Measurements from ENCODE around the gene ZNF813.
"Not testable (repeated sequence)": the region's sequence is repeated elsewhere in the genome, so short reads cannot be mapped to it uniquely, and the experiment has no call there.

The ZNF813 gene

DNA sequence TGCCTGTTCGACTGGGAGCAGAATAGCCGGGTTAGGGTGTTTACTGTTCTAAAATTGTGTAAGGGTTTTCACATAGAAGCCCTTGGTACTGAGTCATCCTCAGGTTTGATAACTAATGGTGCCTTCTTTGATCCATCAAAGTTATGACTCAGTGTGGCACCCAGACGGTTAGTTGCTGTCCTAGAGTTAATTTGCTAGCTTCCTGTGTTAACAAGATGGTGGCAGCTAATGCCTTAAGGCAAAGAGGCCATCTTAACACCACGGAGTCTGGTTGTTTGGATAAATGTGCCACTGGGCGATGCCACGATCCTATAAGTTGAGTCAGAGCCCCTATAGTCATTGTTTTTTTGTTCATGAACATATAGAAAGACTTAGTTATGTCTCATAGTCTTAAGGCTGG, 7.9 kb downstream of the ZNF813 start:
- not testable (repeated sequence) for H4K20me1 ChIP-seq (ENCODE audit: insufficient read depth, low read length); H2AFZ ChIP-seq (ENCODE audit: low read length); H3K4me3 ChIP-seq (ENCODE audit: low read length); H3K79me2 ChIP-seq (ENCODE audit: low read length); H3K4me1 ChIP-seq (ENCODE audit: low read length); H3K27me3 ChIP-seq (replicated peaks; ENCODE audit: insufficient read depth, low read length); H3K4me2 ChIP-seq (ENCODE audit: low read depth, low read length); H3K9me3 ChIP-seq (replicated peaks; ENCODE audit: insufficient read depth, low read length); H3K36me3 ChIP-seq (replicated peaks; ENCODE audit: insufficient read depth, low read length); H3F3A ChIP-seq (ENCODE audit: insufficient read depth, low read length); H3K9me2 ChIP-seq (replicated peaks; ENCODE audit: insufficient read depth, low read length); DNase-seq; H3K9ac ChIP-seq (ENCODE audit: low read length); H3K27ac ChIP-seq (ENCODE audit: low read length)

DNA sequence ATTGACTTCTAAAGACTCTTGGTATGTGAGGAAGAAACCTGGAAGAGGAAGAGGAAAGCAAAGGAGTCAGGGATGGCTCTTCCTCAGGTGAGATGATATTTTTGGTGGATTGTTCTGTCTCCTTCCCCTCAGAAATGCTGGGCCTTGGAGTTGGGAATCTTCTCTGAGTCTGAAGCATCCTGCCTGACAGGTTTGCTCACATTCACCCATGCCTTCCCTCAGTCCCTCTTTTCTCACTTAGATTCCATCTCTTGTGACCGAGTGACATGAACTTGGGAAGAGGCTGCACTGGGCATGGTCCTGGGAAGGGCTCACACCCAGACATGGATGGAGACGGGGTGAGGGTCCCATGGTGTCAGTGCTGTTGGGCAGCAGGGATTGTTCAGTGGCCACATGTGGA, 16.2 kb downstream of the ZNF813 start:
- H3K36me3 ChIP-seq (replicated peaks; ENCODE audit: insufficient read depth, low read length), result not testable (repeated sequence)

DNA sequence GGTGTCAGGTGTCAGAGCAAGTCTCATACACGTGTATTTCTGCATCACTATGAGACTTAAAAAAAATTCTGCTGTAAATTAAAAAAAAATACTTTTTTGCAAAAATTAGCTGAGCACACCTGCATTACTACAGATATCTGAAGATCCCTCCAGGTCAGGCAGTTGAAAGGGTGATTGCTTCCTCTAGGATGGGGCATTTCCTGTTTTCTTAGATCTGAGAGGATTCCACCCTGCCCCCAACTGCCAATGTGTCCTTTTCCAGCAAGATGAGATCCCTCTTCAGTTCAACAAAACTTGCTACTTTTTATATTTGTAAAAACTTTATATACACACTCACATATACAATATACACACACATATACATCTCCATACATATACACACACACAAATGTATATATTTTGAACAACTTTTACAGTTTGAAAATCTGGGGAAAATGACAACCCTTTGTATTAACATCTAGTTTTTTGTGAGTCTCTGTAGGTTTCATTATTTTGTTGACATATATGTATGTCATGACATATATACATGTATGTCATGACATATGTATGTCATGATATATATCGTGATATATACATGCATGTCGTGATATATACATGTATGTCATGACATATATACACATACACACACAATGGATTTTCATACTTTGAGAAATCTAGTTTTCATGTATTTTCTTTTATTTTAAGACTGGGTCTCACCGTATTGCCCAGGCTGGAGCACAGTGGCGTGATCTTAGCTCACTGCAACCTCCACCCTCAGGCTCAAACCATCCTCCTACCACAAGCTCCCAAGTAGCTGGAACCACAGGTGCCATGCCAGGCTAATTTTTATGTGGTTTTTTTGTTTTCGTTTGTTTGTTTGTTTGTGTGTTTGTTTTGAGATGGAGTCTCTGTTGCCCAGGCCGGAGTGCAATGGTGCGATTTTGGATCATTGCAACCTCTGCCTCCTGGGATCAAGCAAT, 17.8 kb downstream of the ZNF813 start:
- Histone ChIP-seq H3F3A (ENCODE audit: insufficient read depth, low read length) (no peaks in the 10 kb centered on the region), H3K9ac (ENCODE audit: low read length) (no peak overlapping the region), H3K27ac (ENCODE audit: low read length) (no peak overlapping the region), H3K4me1 (ENCODE audit: low read length) (no peaks in the 10 kb centered on the region), H3K9me2 (replicated peaks; ENCODE audit: insufficient read depth, low read length) (no peaks in the 10 kb centered on the region), H3K79me2 (ENCODE audit: low read length) (no peaks in the 10 kb centered on the region), H3K36me3 (replicated peaks; ENCODE audit: insufficient read depth, low read length) (no peaks in the 10 kb centered on the region), H4K20me1 (ENCODE audit: insufficient read depth, low read length) (no peaks in the 10 kb centered on the region), H2AFZ (ENCODE audit: low read length) (no peak overlapping the region), H3K9me3 (replicated peaks; ENCODE audit: insufficient read depth, low read length) (no peaks in the 10 kb centered on the region), H3K4me2 (ENCODE audit: low read depth, low read length) (no peak overlapping the region), H3K27me3 (replicated peaks; ENCODE audit: insufficient read depth, low read length) (no peaks in the 10 kb centered on the region), H3K4me3 (ENCODE audit: low read length) (no peak overlapping the region)
- DNase-seq, result no peak
- TF ChIP-seq EZH2 (optimal IDR thresholded peaks at IDR 0.05; ENCODE audit: low read depth, low read length), result no peak
- TF ChIP-seq, protein P1, sequence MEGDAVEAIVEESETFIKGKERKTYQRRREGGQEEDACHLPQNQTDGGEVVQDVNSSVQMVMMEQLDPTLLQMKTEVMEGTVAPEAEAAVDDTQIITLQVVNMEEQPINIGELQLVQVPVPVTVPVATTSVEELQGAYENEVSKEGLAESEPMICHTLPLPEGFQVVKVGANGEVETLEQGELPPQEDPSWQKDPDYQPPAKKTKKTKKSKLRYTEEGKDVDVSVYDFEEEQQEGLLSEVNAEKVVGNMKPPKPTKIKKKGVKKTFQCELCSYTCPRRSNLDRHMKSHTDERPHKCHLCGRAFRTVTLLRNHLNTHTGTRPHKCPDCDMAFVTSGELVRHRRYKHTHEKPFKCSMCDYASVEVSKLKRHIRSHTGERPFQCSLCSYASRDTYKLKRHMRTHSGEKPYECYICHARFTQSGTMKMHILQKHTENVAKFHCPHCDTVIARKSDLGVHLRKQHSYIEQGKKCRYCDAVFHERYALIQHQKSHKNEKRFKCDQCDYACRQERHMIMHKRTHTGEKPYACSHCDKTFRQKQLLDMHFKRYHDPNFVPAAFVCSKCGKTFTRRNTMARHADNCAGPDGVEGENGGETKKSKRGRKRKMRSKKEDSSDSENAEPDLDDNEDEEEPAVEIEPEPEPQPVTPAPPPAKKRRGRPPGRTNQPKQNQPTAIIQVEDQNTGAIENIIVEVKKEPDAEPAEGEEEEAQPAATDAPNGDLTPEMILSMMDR (IDR thresholded peaks at IDR 0.05; ENCODE audit: low read length), result no peak
- TF ChIP-seq EZH2phosphoT487 (IDR thresholded peaks at IDR 0.05; ENCODE audit: low read length), result no peak

More for the DNA sequence above, 16.2 kb downstream of the ZNF813 start:
- not testable (repeated sequence) for H3K4me1 ChIP-seq (ENCODE audit: low read length); H2AFZ ChIP-seq (ENCODE audit: low read length); H3K27ac ChIP-seq (ENCODE audit: low read length); H3K4me3 ChIP-seq (ENCODE audit: low read length); H4K20me1 ChIP-seq (ENCODE audit: insufficient read depth, low read length); H3K27me3 ChIP-seq (replicated peaks; ENCODE audit: insufficient read depth, low read length); H3K9me2 ChIP-seq (replicated peaks; ENCODE audit: insufficient read depth, low read length); DNase-seq; H3K9ac ChIP-seq (ENCODE audit: low read length); H3K9me3 ChIP-seq (replicated peaks; ENCODE audit: insufficient read depth, low read length); H3K4me2 ChIP-seq (ENCODE audit: low read depth, low read length); H3K79me2 ChIP-seq (ENCODE audit: low read length); H3F3A ChIP-seq (ENCODE audit: insufficient read depth, low read length)

DNA sequence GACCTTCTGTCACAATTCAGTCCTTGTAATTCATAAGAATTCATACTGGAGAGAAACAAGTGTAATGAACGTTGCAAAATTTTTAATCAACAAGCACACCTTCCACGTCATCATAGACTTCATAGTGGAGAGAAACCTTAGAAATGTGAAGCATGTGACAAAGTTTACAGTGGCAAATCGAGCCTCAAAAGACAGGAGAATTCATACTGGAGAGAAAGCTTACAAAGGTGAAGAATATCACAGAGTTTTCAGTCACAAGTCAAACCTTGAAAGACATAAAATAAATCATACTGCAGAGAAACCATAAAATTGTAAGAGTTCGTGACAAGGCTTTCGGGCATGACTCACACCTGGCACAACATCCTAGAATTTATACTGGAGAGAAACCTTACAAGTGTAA, 24.6 kb downstream of the ZNF813 start:
- Histone ChIP-seq H2AFZ (ENCODE audit: low read length) (no peak overlapping the region), H3K9me2 (replicated peaks; ENCODE audit: insufficient read depth, low read length) (no peaks in the 10 kb centered on the region), H3K4me3 (ENCODE audit: low read length) (no peak overlapping the region), H3K4me1 (ENCODE audit: low read length) (no peaks in the 10 kb centered on the region), H3K9ac (ENCODE audit: low read length) (no peak overlapping the region), H3K9me3 (replicated peaks; ENCODE audit: insufficient read depth, low read length) (no peaks in the 10 kb centered on the region), H3F3A (ENCODE audit: insufficient read depth, low read length) (no peaks in the 10 kb centered on the region), H3K27ac (ENCODE audit: low read length) (no peak overlapping the region), H3K4me2 (ENCODE audit: low read depth, low read length) (no peak overlapping the region), H3K36me3 (replicated peaks; ENCODE audit: insufficient read depth, low read length) (no peaks in the 10 kb centered on the region), H3K27me3 (replicated peaks; ENCODE audit: insufficient read depth, low read length) (no peaks in the 10 kb centered on the region), H3K79me2 (ENCODE audit: low read length) (no peaks in the 10 kb centered on the region), H4K20me1 (ENCODE audit: insufficient read depth, low read length) (no peaks in the 10 kb centered on the region)
- no peak for TF ChIP-seq EZH2phosphoT487 (IDR thresholded peaks at IDR 0.05; ENCODE audit: low read length)
- TF ChIP-seq EZH2 (optimal IDR thresholded peaks at IDR 0.05; ENCODE audit: low read depth, low read length), result no peak
- TF ChIP-seq, protein P1 (IDR thresholded peaks at IDR 0.05; ENCODE audit: low read length), result no peak
- no peak for DNase-seq

DNA sequence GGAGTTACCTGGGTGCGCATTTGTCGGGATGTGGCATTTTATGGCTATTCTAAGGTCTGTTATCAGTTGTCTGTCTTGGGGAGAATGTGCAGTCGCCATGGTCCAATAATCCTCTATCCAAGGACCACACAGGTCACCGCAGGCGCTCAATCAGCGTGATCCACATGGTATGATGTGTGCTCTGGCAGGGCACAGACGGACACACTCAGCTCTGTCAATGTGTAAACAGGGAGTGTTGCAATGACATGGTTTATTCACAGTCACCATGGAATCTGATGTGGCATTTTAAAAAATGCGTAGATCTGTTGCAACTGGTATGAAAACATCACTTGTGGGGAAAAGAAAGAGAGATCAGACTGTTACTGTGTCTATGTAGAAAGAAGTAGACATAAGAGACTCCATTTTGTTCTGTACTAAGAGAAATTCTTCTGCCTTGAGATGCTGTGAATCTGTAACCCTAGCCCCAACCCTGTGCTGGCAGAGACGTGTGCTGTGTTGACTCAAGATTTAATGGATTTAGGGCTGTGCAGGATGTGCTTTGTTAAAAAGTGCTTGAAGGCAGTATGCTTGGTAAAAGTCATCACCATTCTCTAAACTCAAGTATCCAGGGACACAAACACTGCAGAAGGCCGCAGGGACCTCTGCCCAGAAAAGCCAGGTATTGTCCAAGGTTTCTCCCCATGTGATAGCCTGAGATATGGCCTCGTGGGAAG, 29.9 kb downstream of the ZNF813 start:
- not testable (repeated sequence) for H3K36me3 ChIP-seq (replicated peaks; ENCODE audit: insufficient read depth, low read length); H4K20me1 ChIP-seq (ENCODE audit: insufficient read depth, low read length); H3K4me3 ChIP-seq (ENCODE audit: low read length); H3K9me2 ChIP-seq (replicated peaks; ENCODE audit: insufficient read depth, low read length); H3K4me1 ChIP-seq (ENCODE audit: low read length); H3K27me3 ChIP-seq (replicated peaks; ENCODE audit: insufficient read depth, low read length); H3K4me2 ChIP-seq (ENCODE audit: low read depth, low read length); H3K27ac ChIP-seq (ENCODE audit: low read length); H3F3A ChIP-seq (ENCODE audit: insufficient read depth, low read length); DNase-seq; H3K9me3 ChIP-seq (replicated peaks; ENCODE audit: insufficient read depth, low read length); H2AFZ ChIP-seq (ENCODE audit: low read length); H3K79me2 ChIP-seq (ENCODE audit: low read length); H3K9ac ChIP-seq (ENCODE audit: low read length)

DNA sequence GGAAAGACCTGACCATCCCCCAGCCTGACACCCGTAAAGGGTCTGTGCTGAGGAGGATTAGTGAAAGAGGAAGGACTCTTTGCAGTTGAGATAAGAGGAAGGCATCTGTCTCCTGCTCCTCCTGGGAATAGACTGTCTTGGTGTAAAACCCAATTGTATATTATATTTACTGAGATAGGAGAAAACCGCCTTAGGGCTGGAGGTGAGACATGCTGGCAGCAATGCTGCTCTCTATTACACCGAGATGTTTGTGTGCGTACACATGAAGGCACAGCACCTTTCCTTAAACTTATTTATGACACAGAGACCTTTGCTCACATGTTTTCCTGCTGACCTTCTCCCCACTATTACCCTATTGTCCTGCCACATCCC, 30.5 kb downstream of the ZNF813 start:
- not testable (repeated sequence) for H3K9ac ChIP-seq (ENCODE audit: low read length); H3K9me2 ChIP-seq (replicated peaks; ENCODE audit: insufficient read depth, low read length); H4K20me1 ChIP-seq (ENCODE audit: insufficient read depth, low read length); H3K79me2 ChIP-seq (ENCODE audit: low read length); H3K27ac ChIP-seq (ENCODE audit: low read length); H2AFZ ChIP-seq (ENCODE audit: low read length); H3K9me3 ChIP-seq (replicated peaks; ENCODE audit: insufficient read depth, low read length); H3K27me3 ChIP-seq (replicated peaks; ENCODE audit: insufficient read depth, low read length); H3F3A ChIP-seq (ENCODE audit: insufficient read depth, low read length); H3K36me3 ChIP-seq (replicated peaks; ENCODE audit: insufficient read depth, low read length); H3K4me1 ChIP-seq (ENCODE audit: low read length); H3K4me2 ChIP-seq (ENCODE audit: low read depth, low read length); H3K4me3 ChIP-seq (ENCODE audit: low read length); DNase-seq

All from MM.1S (cell line).